CD14-positive monocyte (primary cell): Measurements from ENCODE around the gene APOB. TPM values are rescaled to one million over a fixed set of nuclear protein-coding genes. Genes with fewer than 3 reads are reported as not detected.

Experiments used
- DNase-seq, 3 donors: peaks; one replicate each; pipeline ENCODE4 v3.0.0-alpha.2; 2011 to 2022
- H2AFZ ChIP-seq: 2 replicates; pipeline ENCODE4 v1.6.0; 2012; ENCODE audit warnings: mild to moderate bottlenecking, low read depth, low read length, inconsistent platforms; ENCODE audit not compliant: insufficient read depth, poor library complexity, severe bottlenecking
- H3K27ac ChIP-seq, 2 donors: 1 replicate in 1 of 2; 2 replicates in 1 of 2; pipeline ENCODE4 v1.5.1; 2012 to 2013; ENCODE audit warnings: low read length in 2 of 2, control low read depth in 1 of 2, inconsistent platforms in 1 of 2, low read depth in 1 of 2, mild to moderate bottlenecking in 1 of 2
- H3K27me3 ChIP-seq, 2 donors: one replicate each; pipeline versions ENCODE4 v1.6.0 to v1.6.1; 2011 to 2013; ENCODE audit warnings: low read length in 2 of 2; ENCODE audit not compliant: control insufficient read depth in 2 of 2, insufficient read depth in 2 of 2
- H3K36me3 ChIP-seq, 2 donors: replicated peaks in 1 of 2; 1 replicate in 1 of 2; 2 replicates in 1 of 2; pipeline versions ENCODE4 v1.5.1 to v1.6.1; 2012 to 2013; ENCODE audit warnings: low read length in 2 of 2, control low read depth in 1 of 2, inconsistent platforms in 1 of 2, mild to moderate bottlenecking in 1 of 2; ENCODE audit not compliant: insufficient read depth in 2 of 2, control insufficient read depth in 1 of 2
- H3K4me1 ChIP-seq, 2 donors: 1 replicate in 1 of 2; 2 replicates in 1 of 2; pipeline versions ENCODE4 v1.5.1 to v1.6.1; 2012 to 2013; ENCODE audit warnings: low read length in 2 of 2, control low read depth in 1 of 2, inconsistent platforms in 1 of 2, mild to moderate bottlenecking in 1 of 2, moderate library complexity in 1 of 2; ENCODE audit not compliant: insufficient read depth in 2 of 2, control insufficient read depth in 1 of 2
- H3K4me2 ChIP-seq: replicated peaks from 2 replicates; pipeline ENCODE3; 2012; ENCODE audit warnings: low read length, moderate library complexity, mild to moderate bottlenecking; ENCODE audit not compliant: poor library complexity, severe bottlenecking; ENCODE audit errors: extremely low read depth
- H3K4me3 ChIP-seq, 3 experiments: fragments of 200-600 bp in 1 of 3; sonication (generic) in 1 of 3; replicated peaks in 1 of 3; 1 replicate in 2 of 3; 2 replicates in 1 of 3; pipeline ENCODE4 v1.5.1; 2011 to 2013; ENCODE audit warnings: low read length in 3 of 3, mild to moderate bottlenecking in 3 of 3, control low read depth in 2 of 3, low read depth in 2 of 3, inconsistent platforms in 1 of 3, moderate library complexity in 1 of 3
- H3K79me2 ChIP-seq: 2 replicates; pipeline ENCODE4 v1.6.0; 2012; ENCODE audit warnings: mild to moderate bottlenecking, control low read depth, inconsistent platforms, low read length, moderate library complexity; ENCODE audit not compliant: insufficient read depth
- H3K9ac ChIP-seq: 2 replicates; pipeline ENCODE4 v1.6.0; 2017; ENCODE audit warnings: low read length, mild to moderate bottlenecking; ENCODE audit not compliant: insufficient read depth, poor library complexity, severe bottlenecking
- H3K9me3 ChIP-seq, 2 donors: replicated peaks in 1 of 2; 1 replicate in 1 of 2; 2 replicates in 1 of 2; pipeline versions ENCODE4 v1.5.1 to v1.6.1; 2012 to 2013; ENCODE audit warnings: low read length in 2 of 2, control low read depth in 1 of 2; ENCODE audit not compliant: control insufficient read depth in 1 of 2, insufficient read depth in 1 of 2
- H4K20me1 ChIP-seq: 2 replicates; pipeline ENCODE4 v1.6.0; 2012; ENCODE audit warnings: mild to moderate bottlenecking, low read length, control low read depth, moderate library complexity; ENCODE audit not compliant: insufficient read depth
- H3K27ac Mint-ChIP-seq, 7 donors: one replicate each; pipeline ENCODE4 v1.8.0; 2020; ENCODE audit warnings: mild to moderate bottlenecking in 7 of 7, mixed read lengths in 7 of 7, moderate library complexity in 6 of 7, inconsistent platforms in 2 of 7
- H3K27me3 Mint-ChIP-seq, 3 donors: one replicate each; pipeline ENCODE4 v1.8.0; 2021 to 2022; ENCODE audit warnings: low read depth in 3 of 3, mild to moderate bottlenecking in 3 of 3, mixed read lengths in 3 of 3, moderate library complexity in 3 of 3, inconsistent platforms in 1 of 3
- H3K36me3 Mint-ChIP-seq, 2 donors: one replicate each; pipeline ENCODE4 v1.8.0; 2020; ENCODE audit warnings: mixed read lengths in 2 of 2, inconsistent platforms in 1 of 2, mild to moderate bottlenecking in 1 of 2
- H3K4me1 Mint-ChIP-seq: one replicate; pipeline ENCODE4 v1.8.0; 2020; ENCODE audit warnings: mild to moderate bottlenecking, mixed read lengths
- H3K4me3 Mint-ChIP-seq, 2 donors: one replicate each; pipeline ENCODE4 v1.8.0; 2020; ENCODE audit warnings: mild to moderate bottlenecking in 2 of 2, mixed read lengths in 2 of 2, moderate library complexity in 1 of 2
- H3K9me3 Mint-ChIP-seq, 7 donors: one replicate each; pipeline ENCODE4 v1.8.0; 2020 to 2022; ENCODE audit warnings: mixed read lengths in 7 of 7, mild to moderate bottlenecking in 6 of 7, moderate library complexity in 6 of 7, inconsistent platforms in 2 of 7
- WGBS: methylation state at CpG from one replicate; pipeline ENCODE4 v1.1.5; 2013; ENCODE audit warnings: missing lambda C conversion rate; ENCODE audit not compliant: insufficient coverage; 5-methylcytosine and 5-hydroxymethylcytosine counted together
- intact Hi-C, 2 donors: fragments of 100-400 bp; cut with micrococcal nuclease; formaldehyde crosslinking; loops; one replicate each; pipeline versions ENCODE4 v1.15.0 to v1.15.1; 2023
- polyA plus RNA-seq, 3 donors: library from polyadenylated mRNA; depleted of rRNA in 1 of 3; unstranded in 2 of 3; stranded (reverse) in 1 of 3; fragments of 300-500 nt in 2 of 3; fragments of >200 nt in 1 of 3; fragmentation: Illumina TruSeq in 2 of 3; gene quantifications; 1 replicate in 2 of 3; 2 replicates in 1 of 3; pipeline ENCODE4 v1.2.3, GENCODE V29; 2012 to 2021
- TF ChIP-seq, protein P1 (sequence below): fragments of 200-600 bp; IDR thresholded peaks from one replicate; pipeline ENCODE4 v1.8.0; 2022; ENCODE audit warnings: antibody characterized with exemption, mild to moderate bottlenecking

Gene APOB
- polyA plus RNA-seq, 3 donors: 0.02 TPM; not detected in 2

- Histone ChIP-seq H3K4me3 (no peak overlapping the region), H3K9me3 (no peaks in the 10 kb centered on the region), H3K79me2 (no peaks in the 10 kb centered on the region), H3K9ac (no peak overlapping the region), H3K4me1 (no peaks in the 10 kb centered on the region), H3K36me3 (no peaks in the 10 kb centered on the region), H3K27ac (no peak overlapping the region), H2AFZ (no peak overlapping the region), H4K20me1 (no peaks in the 10 kb centered on the region), H3K4me2 (no peak overlapping the region), H3K27me3 (no peaks in the 10 kb centered on the region)
- Mint-ChIP-seq H3K36me3 (no peaks in the 10 kb centered on the region), H3K4me1 (no peaks in the 10 kb centered on the region), H3K4me3 (no peak overlapping the region), H3K27me3 (peaks cover 4 to 10% (median 5%) of the 10 kb centered on the region in 3 donors), H3K9me3 (peaks cover 0 to 2% (median 0%) of the 10 kb centered on the region in 7 donors), H3K27ac (no peak overlapping the region)
- 93% methylated on average over 12 of the region's 14 CpGs for WGBS
- DNase-seq: no peak
- intact Hi-C loops: no loop called here
- TF ChIP-seq, protein P1, sequence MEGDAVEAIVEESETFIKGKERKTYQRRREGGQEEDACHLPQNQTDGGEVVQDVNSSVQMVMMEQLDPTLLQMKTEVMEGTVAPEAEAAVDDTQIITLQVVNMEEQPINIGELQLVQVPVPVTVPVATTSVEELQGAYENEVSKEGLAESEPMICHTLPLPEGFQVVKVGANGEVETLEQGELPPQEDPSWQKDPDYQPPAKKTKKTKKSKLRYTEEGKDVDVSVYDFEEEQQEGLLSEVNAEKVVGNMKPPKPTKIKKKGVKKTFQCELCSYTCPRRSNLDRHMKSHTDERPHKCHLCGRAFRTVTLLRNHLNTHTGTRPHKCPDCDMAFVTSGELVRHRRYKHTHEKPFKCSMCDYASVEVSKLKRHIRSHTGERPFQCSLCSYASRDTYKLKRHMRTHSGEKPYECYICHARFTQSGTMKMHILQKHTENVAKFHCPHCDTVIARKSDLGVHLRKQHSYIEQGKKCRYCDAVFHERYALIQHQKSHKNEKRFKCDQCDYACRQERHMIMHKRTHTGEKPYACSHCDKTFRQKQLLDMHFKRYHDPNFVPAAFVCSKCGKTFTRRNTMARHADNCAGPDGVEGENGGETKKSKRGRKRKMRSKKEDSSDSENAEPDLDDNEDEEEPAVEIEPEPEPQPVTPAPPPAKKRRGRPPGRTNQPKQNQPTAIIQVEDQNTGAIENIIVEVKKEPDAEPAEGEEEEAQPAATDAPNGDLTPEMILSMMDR: no peak
Observed at GRCh38 chr2:21032338-21033236, 11.3 kb downstream of the APOB start.

GRCh38 chr2:21030983-21031968 is 12.6 kb downstream of the APOB start:
- Mint-ChIP-seq H3K27me3 (peaks cover 4 to 8% (median 5%) of the 10 kb centered on the region in 3 donors), H3K36me3 (no peaks in the 10 kb centered on the region), H3K9me3 (peaks cover 0 to 3% (median 0%) of the 10 kb centered on the region in 7 donors), H3K4me3 (no peak overlapping the region), H3K27ac (no peak overlapping the region), H3K4me1 (no peaks in the 10 kb centered on the region)
- Histone ChIP-seq H3K4me1 (no peaks in the 10 kb centered on the region), H3K9me3 (no peaks in the 10 kb centered on the region), H3K9ac (no peak overlapping the region), H4K20me1 (no peaks in the 10 kb centered on the region), H3K79me2 (no peaks in the 10 kb centered on the region), H3K27me3 (no peaks in the 10 kb centered on the region), H3K4me2 (no peak overlapping the region), H3K4me3 (no peak overlapping the region), H3K36me3 (no peaks in the 10 kb centered on the region), H3K27ac (no peak overlapping the region), H2AFZ (no peak overlapping the region)
- DNase-seq: no peak
- intact Hi-C loops: no loop called here
- TF ChIP-seq, protein P1: no peak
- 95% methylated on average over 3 of the region's 4 CpGs for WGBS
